HG02571 (cell line): Measurements from ENCODE around the gene GABPA.
"Not testable (repeated sequence)": the region's sequence is repeated elsewhere in the genome, so short reads cannot be mapped to it uniquely, and the experiment has no call there.

Source experiments
- ATAC-seq: cut with Tn5 transposase; IDR thresholded peaks from one replicate; pipeline ENCODE4 v1.9.1; 2021; ENCODE audit warnings: mild to moderate bottlenecking, moderate library complexity; ENCODE audit not compliant: unreplicated experiment

GABPA gene

DNA sequence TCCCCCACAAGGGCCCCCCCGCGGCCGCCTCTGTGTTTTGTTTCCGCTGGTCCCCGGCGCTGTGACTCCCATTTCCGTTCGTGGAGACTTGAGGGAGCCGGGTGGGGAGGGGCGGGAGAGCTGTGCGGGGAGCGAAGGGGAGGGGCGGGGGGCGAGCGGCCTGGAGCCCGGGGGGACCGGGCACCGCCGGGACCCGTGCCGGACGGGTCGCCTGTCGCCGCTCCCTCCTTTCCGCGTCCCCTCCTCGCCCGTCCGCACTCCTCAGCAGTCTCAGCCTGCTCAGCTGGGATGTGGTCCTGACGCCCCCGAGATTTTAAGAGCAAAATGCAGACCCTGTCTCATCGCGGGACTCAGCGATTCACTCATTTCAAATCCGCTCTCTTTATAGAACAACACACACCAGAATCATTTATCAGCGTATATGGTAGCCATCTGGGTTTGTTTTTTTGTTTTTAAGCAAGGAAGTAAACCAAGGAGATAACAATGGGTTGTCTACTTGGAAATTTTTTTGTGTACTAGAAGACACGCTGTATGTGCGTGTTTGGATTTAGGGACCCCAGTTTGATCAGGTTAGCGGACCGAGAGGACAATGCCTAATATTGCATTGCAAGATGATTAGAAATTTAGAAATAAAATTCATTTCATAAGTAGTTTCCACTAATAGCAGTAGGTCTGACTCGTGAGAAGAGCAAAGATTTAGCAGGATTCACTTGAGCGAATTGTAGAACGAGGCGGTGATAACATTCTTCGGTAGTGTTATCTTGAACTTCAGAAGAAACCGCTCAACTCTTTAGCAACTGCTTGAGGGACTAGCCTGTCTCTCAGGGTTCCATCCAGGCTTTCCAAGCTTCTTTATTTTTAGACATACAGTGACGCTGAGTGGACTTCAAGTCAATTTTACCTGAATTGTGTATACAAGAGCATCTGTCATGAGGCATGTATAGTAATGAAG is 1.1 kb downstream of the GABPA start:
- peak; percentile 3 for ATAC-seq

DNA sequence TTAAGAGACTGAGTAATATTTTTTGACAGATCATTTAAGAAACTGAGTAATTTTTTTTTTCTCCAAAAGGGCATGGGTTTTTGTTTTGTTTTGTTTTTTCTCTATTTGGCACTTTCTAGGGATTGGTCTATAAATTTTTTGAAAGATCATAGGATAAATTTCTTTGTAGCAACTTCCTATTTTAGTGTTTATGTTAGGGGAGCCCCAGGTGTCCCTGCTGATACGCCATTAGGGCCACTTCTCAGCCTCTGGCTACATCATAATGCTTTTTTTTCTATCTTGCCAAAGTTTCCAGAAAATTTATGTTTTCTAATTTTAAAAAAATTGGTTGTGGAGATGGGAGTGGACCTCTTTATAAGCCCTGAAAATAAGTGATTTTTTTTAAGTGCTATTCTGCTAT is 2.6 kb downstream of the GABPA start:
- no peak for ATAC-seq

DNA sequence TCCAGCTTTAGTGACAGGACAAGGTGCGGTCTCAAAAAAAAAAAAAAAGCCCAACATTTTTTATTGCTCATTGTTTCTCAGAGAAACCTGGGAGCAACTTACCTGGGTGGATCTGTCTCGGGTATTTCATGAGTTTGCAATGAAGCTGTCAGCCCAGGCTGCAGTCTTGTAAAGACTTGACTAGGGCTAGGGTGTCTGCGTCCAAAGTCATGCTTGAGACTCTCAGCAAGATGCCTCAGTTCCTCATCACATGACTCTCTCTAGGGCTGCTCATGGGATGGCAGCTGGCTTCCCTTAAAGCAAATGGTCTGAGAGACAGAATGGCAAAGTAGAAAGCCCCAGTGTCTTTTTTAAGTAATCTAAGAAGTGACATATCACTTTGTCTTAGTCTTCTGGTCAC is 8.1 kb downstream of the GABPA start:
- no peak for ATAC-seq

DNA sequence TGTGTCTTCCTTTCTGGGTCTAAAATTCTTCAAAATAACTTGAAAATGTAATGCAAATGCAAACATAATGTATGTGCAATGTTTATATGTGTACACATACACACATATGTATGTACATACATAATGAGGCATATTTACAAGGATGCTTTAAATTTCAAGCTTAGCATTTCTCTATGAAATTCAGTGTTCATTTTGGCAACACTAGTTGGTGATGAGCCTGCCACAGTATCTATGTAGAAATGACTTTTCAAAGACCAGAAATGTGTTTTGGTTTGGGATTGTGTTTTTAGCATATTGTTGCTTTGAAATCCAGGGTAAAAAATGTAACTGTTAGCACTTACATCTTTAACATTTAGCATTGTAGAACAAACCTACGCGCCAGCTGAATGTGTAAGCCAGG is 10.1 kb downstream of the GABPA start:
- no peak for ATAC-seq

DNA sequence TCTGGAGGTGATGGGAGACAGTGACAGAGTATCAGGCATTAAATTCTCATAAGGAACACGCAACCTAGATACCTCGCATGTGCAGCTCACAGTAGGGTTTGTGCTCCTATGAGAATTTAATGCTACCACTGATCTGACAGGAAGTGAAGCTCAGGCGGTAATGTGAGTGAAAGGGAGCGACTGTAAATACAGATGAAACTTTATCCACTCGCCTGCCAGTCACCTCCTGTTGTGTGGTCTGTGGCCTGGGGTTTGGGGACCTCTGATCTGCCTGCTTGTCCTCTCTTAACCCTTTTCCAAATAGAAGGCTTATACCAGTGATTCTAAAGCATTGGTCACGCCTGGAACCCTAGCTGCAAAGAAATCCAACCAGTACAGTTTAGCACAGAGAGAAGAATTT is 15.3 kb downstream of the GABPA start:
- ATAC-seq = no peak

DNA sequence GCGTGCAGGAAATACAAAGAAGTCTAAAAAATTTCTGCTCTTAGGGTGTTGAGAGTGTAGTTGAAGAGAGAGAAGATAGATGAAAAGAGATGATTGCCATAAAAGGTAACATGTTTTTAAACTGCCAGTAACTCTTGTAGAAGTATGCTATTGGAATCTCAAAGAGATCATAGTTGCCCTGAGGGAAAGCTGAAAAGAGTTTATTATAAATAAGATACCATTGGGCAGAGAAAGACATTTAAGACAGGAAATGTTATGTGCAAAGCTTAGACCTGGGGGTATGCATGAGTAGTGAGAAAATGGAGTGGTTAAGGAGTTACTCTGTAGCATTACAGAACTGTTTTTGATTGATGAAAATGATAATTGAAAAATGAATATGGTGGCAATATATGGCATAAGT is 17.6 kb downstream of the GABPA start:
- ATAC-seq = no peak

DNA sequence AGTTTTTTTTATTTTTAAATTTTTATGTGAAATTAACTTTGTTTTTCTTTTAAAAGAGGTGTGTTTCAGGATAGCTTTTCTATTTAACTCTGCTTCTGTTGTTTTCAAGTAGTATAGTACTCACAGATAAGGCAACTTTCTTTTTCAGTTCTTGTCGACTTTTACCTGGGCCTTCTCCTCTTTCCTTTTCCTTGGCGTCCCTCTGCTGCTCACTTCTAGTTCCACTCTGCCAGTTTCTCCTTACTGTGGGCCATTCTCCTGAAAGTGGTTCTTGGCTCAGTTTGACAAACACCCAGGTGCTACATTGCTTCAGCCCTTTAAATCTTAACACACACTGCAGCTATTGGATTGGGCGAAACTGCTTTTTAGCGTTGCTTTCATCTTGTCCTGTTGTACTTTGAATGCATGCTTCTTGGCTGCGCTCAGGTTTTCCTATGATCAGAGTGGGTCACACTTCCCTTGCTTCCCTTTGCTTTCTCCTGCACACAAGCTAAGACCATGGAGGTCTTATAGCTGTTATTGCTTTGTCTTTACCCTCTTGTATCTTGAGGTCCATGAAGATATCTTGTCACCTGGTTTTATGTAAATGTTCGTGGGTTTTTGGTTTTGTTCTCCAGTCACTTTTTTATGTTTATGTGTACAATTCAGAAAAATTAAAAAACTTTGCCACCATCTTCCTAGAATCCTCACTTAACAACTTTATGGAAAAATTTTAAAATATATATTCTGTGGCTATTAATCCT is 21.6 kb downstream of the GABPA start:
- ATAC-seq = no peak

DNA sequence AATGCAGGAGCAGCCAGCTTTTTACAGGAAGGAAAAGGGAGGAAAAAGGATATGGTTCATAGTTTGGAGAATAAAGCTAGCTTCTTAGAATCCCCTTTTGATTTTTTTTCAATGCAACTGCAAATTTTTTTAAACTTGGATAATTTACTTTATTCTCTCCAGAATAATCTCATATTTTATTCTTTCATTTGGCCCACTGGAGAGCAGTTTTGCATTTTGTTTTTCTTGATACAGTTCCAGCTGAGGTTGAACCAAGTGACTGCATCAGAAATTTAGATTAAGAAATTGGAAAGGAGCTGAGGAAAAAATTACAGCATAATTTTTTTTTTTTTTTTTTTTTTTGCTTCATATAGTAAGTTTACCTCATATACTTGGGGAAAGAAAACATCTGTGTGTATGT is 22.8 kb downstream of the GABPA start:
- ATAC-seq = no peak

DNA sequence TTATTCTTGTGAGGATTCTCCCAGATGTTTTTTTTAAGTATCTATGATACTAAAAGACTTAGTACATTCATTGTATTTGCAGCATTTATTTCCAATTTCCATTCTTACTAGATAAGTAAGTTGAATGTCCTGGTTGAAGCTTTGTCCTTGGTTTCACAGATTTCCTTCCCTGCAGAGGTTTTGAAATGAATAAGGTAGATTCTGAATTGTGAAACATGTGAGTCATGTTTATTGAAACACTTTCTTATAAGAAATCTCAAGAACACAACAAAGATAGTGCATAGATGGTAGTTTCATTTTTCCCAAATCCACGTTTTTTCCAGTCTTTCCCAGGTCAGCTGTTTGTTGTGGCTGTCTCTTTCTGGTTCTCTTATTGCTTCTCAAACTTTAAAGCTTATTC is 24.8 kb downstream of the GABPA start:
- ATAC-seq = no peak

DNA sequence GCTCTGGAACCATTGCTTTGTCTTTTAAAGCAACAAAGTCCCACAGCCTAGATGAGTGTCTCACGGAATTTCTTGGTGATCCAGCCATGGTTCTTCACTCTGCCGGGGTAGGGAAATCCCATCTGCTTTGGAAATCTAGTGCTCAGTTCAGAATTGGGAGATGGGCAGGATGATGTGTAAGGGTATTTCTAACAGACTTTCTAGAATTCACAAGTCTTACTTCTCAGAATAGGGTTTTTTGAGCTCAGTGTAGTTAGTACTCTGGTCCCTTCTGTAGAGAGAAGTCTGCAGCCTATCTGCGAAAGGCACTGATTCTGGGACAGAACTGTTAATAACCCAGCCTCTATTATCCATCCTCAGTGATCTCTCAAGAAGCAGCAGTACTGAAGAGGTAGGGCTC is 25.3 kb downstream of the GABPA start:
- ATAC-seq = no peak

DNA sequence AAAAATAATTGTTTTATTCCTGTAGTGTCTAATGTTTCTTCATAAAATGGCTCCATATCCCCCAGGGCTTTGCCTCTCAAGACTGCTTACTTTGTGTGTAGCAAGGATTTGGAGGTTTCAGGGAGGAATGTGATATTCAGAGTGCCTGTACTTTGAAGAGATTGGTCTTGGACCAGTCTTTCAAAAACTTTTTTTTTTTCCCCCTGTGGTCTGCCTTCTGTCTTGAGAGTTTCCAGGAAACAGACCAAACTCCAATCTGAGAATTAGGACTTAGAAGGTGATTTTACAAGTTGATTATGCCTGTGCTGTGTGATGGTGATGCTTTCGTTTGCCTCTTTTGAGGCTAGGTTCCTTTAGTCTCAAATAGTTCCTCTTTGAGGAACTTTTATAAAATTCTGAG is 25.9 kb downstream of the GABPA start:
- no peak for ATAC-seq

DNA sequence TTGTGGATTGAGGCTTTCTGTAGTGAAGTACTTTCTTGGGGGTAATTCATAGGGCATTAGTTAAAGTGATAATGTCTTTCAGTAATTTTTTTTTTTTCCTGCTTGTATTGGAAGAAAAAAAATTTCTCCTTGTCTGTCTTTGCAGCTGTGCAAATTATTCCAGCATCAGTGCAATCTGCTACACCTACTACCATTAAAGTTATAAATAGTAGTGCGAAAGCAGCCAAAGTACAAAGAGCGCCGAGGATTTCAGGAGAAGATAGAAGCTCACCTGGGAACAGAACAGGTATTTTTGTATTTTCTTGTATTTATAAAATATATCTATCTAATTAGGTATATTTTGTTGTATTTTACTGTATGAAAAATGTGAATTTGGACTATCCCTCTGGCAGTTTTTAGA is 29.3 kb downstream of the GABPA start:
- ATAC-seq = no peak

DNA sequence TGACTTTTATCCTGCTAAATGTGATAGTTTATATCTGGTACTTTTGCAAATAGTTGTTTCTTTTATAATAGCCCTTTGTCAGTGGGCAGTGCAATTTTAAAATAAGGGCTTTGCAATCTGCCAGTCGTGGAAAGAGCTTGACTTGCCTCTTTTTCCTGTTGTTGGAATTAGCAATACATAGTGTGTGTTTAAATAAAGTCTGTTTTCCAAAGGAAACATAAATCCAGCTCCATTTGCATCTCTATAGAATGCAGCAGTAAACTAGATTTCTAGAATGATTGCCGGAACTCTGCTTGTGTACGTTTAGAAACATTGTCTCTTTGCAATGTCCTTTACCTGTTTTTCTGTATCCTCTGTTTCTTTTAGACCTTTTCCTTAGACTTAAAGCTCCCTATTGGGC is 33.1 kb downstream of the GABPA start:
- ATAC-seq = no peak

DNA sequence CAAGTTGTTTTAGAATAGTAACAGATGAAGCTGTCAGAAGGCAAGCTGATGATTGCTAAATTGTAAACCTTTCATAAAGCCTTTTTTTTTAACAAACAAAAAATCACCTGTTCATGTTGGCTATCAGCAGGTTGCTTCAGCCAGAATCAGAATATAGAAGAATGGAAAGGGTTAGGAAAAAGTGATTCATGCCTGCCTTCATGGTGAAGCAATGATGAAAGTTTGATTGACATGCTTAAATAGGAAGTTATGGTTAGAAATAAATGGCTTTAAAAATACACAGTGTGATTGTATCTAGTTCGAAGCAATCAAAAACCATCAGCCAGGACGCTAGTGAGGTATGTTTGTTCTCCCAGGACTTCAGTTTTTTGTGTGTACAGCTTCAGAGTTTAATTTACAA is 37.9 kb downstream of the GABPA start:
- ATAC-seq = no peak

DNA sequence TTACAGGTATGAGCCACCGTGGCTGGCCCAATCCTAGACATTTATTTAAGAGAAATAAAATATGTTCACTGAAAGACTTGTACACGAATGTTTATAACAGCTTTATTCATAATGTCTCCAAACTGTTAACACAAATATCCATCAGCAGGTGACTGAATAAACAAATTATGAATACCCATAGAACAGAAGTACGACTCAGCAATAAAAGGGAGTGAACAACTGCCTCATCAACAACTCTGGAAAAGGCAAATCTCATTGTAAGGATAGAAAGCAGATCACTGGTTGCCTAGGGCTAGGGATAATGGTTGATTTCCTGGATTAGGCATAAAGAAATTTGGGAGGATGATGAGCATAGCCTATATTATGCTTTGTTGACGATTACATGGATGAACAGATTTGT is 41.7 kb downstream of the GABPA start:
- ATAC-seq = no peak

DNA sequence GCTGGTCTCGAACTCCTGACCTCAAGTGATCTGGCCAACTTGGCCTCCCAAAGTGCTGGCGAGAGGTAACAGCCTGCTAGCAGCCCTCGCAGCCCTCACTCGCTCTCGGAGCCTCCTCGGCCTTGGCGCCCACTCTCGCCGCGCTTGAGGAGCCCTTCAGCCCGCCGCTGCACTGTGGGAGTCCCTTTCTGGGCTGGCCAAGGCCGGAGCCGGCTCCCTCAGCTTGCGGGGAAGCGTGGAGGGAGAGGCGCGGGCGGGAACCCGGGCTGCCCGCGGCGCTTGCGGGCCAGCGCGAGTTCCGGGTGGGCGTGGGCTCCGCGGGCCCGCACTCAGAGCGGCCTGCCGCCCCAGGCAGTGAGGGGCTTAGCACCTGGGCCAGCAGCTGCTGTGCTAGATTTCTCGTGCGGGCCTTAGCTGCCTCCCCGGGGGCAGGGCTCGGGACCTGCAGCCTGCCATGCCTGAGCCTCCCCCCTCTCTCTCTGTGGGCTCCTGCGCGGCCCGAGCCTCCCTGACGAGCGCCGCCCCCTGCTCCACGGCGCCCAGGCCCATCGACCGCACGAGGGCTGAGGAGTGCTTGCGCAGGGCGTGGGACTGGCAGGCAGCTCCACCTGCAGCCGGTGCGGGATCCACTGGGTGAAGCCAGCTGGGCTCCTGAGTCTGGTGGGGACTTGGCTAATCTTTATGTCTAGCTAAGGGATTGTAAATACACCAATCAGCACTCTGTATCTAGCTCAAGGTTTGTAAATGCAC is 43.5 kb downstream of the GABPA start:
- not testable (repeated sequence) for ATAC-seq

DNA sequence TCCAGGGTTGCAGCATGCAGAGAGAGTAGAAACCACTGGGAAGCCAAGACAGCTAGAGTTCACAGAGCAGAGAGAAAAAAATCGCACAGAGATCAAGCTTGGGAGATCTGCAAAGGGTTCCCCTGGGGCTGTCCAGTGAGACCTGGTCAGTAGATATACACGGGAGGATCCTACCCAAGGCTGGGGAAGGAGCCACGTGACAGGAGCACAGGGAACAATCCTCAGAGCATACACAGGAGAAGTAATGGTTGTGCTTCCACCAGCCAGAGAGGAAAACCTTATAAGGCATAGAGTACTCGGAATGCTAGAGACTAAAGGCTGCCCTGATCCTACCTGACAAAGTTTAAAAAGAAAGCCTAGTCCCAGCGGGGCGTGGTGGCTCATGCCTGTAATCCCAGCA is 53.9 kb downstream of the GABPA start:
- ATAC-seq = no peak

DNA sequence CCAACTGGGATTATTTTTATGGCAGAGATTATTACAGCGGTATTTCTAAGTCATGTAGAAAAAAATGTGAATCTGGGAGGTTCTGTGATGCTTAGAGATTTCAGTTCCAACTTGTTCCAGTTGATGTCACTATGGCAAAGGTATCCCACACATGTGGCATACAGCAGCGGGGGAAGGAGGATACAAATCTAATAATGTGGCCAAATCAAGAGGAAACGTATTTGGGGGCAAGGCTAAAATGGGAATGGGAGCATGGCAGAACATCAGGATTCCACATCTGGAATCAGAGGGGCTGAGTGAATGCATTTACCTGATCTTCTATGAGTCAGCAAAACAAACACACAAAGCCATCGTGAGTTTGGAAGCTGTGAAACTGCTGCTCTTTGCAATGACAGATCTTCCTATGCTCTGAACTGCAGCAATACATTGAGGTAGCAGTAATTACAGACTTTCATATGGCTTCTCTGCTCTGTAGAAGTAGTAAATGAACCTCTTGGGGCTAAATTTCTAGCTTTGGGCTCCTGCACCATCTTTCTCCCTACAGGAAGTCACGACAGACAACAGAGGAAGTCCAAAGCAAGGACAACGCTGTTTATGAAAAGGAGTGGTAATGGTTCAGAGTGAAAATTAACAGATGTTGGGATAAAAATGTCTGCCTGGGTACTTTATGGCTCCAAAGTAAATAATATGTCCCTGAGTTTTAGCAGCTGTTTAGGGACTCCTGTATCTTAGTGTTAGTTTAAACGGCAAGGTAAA is 55.5 kb downstream of the GABPA start:
- no peak for ATAC-seq

DNA sequence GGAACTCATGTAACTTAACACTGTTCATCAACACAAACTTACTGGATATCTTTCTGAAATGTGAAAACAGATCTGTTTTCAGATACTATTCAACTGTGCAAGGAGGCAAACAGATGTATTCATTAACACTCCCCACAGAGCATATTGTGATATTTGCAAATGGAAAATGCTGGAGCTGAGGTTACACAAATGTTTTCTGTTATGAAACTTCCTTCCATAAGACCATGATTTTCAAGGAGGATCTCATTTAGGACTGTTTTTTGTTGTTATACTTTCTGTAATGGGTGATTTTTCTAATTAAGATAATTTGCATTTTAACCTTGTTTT is 56.1 kb downstream of the GABPA start:
- ATAC-seq = no peak

DNA sequence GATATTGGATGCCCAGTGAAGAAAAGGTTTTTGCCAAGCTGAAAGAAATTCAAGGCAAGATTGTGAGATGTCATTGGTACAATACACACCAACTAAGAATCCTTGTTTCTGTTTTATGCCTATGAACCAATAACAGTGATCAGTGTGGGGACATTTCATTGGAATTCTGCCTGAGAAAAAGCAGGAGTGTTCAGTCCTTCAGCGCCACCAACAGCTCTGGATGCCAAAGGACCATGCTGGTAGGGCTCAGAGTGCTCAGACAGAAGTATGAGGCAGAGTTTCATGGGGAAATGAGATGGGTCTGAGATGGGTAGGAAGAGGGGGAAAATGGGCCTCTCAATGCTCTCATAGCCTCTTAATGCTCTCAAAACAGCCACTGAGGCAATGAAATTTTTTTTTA is 56.5 kb downstream of the GABPA start:
- ATAC-seq = no peak
